NCI-H1417 (cell line): Measurements from ENCODE around the gene TMEM219.

Source experiments
- DNase-seq, 3 experiments: peaks; one replicate each; lab custom pipeline; 2025; lab: John Stamatoyannopoulos, UW

TMEM219 gene

DNA sequence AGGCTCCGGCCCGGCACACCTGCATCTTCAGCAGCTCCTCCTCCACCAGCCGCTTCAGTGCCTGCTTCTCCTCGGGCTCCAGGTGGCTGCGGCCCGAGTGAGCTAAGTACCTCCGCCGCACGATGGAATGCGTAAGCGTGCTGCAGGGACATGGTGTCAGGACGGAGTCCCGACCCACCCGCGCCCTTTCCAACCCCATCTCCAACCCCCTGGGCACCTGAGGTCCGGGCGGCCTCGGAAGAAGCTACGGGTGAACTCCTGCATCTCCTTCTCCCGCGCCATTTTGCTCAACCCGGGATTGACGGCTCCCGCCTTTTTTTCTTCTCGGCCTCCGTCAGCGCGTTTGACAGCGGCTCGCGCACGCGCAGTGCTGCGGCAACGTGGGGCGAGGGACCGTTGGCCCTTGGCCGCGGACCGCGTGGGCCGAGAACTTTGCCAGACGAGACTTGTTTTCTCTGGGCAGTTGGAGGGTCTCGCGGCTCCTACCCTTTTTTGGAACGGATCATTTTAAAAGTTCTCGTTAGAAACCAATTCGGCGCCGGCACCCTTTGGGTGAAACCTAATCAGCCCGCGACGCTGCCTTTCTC is 33.5 kb downstream of the TMEM219 start, which contains the start of gene HIRIP3:
Gene HIRIP3 (minus strand): TSS at position 294 of the 587 bp plus-strand sequence. CDS start 12 bp downstream, at position 282.
- peak; percentile 78 to 95 (median 91) for DNase-seq

DNA sequence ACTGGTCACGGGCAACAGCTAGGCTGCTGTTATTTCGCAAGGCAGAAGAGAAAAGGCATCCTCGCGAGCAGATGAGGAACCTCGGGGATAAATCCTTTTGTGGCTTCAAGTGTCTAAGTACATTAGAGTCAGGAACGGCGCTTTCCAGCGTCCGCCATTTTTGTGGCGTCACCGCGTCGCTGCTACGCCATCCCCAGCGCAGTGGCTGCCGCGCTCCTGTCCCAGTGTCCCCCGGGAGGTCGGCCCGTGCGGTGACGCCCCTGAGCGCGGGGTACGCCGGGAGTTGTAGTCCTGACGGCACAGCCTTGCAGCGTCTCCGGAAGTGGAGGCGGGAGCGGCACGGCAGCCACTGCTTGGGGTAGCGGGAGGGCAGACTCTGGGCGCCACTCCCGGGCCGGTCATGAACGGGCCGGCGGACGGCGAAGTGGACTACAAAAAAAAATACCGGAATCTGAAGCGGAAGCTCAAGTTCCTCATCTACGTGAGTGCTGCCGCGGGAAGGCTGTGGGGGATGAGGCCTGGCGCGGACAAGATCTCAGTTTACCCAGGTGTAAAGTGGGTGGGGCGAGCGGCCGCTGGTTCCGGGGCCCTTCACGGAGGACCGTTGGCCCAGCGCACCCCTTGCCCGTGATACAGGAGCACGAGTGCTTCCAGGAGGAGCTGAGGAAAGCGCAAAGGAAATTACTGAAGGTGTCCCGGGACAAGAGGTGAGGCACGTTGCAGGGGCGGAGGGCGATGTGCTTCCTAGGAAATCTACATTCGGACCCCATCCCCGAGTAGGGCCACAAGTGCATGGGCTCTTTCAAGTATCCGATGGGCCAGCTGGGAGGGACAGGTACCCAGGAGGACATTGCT is 34.3 kb downstream of the TMEM219 start, which contains the start of gene INO80E:
Gene INO80E (plus strand): TSS at position 331 of the 855 bp plus-strand sequence. CDS start 70 bp downstream, at position 401.
- DNase-seq, result peak; percentile 92 to 98 (median 95)

DNA sequence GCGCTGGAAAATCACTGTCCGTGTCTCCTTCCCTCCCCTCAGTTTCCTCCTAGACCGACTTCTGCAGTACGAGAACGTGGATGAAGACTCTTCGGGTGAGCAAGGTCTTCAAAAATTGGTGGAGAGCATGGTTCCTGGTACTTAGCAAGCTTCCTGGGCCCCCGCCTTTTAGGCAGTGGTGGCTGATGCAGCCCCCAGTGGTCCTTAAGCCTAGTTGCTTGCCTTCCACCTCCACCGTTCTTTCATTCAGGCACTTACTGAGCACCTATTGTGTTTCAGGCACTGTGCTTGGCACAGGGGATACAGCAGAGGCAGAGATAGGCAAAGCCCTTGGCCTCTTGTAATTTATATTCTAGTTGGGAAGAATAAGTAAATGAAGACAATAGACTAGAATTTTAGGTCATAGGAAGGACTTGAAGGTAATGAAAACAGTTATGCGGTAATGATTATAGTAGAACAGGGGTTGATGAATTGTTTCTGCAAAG is 34.9 kb downstream of the TMEM219 start:
- DNase-seq, result no peak

DNA sequence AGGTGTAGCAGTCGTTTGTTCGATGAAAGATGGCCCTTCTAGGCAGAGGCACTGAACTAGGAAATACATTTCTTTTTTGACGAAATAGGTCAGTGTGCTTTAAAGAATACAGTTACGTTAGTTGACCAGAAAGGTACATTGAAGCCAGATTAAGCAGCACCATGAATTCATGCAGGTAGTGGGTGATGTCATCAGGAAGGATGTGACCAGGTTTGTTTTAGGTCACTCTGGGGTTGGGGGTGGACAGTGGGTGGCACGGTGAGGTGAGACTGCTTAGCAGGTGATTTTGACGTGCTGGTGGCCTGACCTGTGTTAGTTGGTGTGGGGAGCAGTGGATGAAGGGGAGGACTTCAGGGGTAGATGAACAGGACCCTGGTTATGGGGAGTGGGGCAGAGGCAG is 37.7 kb downstream of the TMEM219 start:
- no peak for DNase-seq

DNA sequence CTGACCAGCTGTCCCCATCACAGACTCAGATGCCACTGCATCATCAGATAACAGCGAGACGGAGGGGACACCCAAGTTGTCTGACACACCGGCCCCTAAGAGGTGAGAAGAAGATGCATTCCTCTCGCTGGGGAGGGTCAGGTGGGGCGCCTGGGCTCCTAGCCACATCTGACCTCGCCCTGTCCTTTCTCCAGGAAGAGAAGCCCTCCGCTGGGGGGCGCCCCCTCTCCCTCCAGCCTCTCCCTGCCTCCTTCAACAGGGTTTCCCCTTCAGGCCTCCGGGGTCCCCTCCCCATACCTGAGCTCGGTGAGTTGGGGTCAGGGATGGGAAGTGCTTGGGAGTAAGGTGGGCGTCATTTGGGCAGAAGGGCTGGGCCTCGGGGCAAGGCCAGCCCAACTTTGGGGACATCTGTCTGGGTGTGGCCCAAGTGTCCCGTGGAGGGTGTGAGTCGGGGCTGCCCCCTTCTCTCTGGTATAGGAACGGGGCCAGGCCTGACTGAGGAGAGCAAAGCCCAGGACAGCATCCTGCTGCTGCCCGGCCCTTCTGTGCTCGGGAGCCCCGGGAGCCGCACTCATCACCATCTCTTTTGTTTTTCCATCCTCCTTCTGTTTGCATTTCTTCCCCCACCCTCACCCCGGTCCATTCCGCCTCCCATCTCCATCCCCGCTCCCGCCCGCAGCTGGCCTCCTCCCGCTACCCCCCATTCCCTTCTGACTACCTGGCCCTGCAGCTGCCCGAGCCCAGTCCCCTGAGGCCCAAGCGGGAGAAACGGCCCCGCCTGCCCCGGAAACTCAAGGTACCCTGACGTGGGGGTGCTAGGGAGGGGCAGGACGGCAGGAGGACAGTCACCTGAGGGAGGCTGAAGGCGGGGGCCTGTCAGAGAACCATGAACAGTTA is 39.1 kb downstream of the TMEM219 start:
- no peak for DNase-seq

DNA sequence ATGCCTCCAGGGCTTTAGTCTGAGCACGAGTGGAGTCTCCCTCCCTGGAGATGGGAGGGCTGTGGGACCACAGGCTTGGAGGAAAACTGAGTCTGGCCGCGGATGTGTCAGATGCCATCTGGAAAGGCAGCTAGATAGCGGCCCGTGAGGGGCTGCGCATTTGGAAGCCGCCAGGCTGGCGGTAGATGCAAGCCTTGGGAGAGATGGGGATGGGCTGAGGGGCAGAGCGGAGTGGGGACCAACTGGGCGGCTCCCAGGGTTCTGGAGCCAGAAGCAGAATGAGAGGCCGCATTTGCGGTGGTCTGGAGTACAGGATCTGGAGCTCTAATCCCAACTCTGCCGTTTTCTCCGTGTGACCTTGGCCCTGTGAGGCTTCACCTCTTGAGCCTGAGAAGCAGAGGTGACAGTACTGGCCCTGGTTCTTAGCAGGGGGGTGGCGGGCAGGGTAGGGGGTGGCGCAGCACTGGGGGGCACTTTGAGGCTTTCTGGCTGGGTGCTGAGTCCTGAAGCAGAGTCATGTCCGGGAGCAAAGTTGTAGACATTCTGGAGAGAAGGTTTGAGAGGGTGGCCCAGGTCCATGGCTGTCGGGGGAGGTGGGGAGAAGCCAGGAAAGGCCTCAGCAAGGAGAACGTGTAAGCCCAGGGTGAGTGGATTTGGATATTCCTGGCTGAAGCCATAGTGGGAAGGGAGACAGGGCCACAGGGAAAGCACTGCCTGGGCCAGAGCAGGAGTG is 40.9 kb downstream of the TMEM219 start:
- no peak for DNase-seq

DNA sequence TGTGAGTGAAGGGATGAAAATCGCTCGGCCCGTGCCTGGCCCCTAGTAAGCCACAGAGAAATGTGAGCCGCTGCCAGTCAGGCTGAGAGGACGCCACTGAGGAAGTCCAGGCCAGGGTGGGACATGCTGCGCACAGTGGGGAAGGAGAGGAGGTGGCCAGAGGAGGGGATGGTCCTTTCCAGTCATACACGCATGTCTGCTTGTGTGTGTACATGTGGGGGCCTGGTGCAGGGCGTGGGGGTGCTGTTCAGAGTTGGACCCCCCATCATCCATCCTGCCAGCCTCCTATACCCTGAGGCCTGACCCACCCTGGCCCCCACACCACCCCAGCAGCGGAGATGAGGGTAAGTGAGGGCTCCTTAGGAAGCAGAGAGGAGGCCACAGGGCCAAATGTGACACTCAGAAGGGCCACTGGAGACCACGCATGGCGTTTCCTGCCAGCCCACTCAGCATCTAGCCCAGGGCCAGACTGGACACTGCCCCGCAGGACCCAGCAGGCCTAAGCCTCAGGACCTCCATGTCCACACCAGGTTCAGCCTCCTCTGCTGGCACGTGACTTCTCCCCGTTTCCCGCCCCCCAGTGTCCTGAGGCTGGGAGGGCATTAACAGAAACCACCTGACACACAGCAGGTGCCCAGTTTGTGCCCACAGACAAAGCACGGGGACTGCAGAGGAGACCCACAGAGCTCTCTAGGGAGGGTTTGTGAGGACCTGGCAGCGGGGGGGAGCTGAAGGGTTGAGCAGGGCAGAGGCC is 42.0 kb downstream of the TMEM219 start:
- DNase-seq, result peak in 1 of 3 experiments; percentile 90

DNA sequence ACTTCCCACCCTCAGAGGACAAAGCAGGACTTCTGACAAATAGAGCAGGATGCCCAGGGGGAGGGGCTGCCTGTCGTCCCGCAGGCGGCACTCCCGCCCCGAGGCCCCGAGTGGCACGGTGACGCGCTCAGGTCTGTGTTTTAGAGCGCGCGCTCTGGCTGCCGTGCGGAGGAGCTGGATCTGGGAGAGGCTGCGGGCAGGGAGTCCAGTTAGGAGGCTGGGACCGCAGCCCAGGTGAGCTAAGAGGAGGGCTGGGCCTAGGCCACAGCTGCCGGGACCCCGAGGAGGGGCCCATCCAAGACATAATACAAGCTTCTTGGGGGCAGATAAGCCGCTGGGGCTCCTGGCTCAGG is 42.5 kb downstream of the TMEM219 start:
- DNase-seq, result peak in 2 of 3 experiments; percentile 48 to 84

DNA sequence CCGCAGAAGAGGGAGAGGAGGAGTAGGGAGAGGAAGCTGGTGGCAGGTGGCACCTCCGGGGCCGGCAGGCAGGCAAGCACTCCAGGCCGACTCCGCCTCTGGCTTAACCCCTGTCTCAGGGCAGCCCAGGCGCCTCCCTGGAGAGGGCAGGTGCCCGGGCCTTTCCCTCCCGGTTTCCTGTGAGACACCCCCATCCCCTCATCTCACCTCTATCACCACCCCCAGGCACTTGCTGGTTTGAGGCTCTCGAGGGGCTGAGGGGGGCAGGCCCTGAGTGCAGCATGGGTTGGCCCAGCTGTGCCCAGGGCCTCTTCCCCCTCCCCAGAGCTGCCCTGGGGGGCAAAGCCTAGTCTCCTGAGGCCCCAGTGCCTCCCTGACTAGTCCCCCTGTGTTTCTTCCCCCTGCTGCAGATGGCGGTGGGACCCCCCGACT is 42.9 kb downstream of the TMEM219 start:
- DNase-seq, result peak; percentile 48 to 88 (median 84)

DNA sequence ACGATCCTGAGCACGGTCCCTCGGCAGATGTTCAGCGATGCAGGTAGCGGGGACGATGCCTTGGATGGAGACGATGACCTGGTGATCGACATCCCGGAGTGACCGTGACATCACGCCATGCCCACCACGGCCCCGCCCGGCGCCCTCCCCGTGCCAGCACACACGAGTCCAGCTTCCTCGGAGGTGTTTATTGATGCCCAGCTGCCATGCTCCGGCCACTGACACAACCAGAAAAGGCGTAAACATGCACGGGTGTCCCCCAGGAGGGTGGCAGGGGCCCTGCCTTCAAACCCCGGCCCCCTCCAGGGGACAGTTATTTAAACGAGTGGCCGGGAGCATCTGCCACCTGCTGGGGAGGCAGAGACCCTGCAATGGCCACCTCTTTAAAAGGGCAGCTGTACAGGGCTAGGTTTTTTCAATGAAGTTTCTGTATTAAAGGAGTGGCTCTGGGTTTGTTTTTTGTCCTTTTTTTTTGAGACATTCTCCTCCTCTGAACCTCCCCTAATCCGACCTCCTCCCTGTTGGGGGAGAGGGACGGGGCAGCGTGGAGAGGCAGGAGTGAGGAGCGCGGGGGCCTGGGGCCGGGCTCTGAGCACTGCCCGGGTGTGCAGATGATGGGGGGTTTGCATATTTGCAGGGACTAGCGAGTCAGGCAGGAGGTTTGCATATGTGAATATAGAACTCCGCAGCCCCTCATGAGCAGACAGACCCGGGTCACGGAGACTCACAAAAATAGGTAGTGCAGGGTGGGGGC is 43.6 kb downstream of the TMEM219 start:
- peak; percentile 23 to 76 (median 50) for DNase-seq

DNA sequence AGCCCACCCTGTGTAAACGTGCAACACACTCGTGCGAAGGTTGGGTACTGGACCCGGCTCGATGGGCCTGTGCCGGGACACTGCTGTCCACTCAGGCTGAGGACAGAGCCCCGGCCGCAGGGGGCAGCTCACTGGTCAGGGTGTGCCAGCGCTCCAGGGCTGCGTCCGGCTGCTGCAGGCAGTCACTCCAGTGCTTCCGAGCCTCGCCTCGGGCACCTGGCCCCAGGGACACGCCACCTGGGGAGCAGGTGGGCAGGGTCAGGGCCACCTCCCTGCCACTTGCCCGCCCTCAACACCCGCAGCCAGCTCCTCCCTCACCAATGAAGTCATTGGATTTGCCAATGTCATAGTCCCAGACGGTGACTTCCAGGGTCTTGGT is 44.2 kb downstream of the TMEM219 start:
- DNase-seq, result no peak

DNA sequence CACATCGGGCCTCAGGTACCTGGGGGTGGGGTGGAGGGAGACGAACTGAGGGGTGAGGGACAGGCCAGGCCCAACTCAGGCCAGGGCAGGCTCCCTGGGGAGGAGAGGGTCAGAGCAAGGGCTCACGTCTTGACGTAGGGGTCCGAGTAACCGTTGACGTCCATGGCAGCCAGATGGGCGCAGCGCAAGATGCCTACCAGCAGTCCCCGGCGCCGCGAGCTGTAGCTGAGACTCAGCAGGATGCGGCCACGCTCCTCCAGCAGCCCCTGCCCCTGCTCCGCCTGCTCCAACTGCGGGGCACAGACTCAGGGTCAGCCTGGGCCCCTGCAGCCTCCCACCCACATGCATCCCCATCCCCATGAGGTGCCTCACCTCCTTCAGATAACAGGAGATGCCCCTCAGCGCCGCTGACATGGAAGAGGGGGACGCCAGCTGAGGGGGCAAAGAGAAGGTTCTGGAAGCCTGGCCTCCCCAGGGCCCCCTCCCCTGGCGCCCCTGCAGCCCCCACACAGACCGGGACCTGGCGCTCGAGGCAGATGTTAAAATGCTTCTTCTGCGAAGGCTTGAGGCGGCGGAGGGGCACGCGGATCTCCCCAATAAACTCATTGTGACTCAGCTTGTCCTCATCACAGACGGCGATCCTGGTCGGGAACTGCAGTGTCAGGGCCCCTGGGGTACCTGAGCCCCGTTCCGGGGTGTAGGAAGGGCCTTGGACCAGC is 44.9 kb downstream of the TMEM219 start:
- DNase-seq, result no peak

DNA sequence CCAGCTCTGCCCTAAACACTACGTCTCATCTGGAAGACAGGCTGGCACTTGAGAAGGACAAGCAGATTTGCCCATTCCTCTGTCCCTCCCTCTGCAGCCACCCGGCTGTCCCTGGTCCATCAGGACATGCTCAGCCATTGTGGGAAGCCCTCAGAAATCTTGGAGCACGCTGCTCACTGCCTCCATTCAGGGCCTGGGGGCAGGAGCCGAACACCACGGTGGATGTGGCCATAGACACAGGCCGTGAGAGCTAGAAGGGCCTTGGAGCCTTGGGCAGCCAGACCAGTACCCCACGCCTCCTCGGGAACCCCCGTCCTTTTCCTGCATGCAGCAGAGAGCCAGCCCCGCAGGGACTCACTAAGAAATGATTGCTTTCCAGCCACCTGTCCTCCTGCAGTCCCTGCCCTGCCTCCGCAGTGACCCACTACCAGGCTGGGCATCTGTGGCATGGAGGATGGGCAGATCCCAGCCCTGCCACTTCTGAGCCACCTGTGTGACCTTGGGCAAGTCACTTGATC is 45.6 kb downstream of the TMEM219 start:
- DNase-seq, result no peak

DNA sequence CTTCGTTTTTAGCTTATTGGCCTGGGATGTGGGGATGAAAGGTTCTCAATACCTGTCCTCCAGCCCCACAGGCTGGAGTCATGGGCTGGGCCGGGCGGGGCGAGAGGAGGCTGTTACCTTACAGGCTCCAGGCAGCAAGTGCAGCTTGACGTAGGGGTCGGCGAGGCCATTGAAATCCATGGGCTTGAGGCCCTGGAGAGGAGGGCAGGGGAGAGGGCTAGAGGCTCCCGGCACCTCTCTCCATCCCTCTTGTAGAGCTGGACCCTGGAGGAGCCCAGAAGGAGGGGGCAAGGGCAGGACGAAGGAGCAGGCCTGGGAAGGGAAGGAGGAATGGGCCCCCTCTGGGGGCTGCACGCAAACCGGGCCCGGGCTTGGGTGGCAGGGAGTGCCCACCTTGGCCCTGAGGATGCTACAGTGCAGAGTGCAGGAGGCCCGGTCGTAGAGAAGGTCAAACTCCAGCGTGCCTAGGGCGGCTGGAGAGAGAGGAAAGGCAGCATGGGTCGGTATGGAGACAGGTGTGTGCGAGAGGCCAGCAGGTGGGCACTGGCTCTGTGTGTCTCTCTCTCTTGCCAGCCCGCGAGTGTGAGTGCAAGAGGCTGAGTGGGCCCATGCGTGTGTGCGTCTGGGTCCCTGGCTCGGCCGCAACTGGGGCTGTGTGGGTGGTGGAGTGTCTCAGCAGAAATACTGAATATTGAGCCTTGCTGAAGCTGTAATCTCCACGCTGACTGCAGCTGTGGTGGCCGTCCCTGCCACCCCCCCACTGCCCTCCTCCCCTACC is 47.4 kb downstream of the TMEM219 start:
- DNase-seq, result peak in 1 of 3 experiments; percentile 16

DNA sequence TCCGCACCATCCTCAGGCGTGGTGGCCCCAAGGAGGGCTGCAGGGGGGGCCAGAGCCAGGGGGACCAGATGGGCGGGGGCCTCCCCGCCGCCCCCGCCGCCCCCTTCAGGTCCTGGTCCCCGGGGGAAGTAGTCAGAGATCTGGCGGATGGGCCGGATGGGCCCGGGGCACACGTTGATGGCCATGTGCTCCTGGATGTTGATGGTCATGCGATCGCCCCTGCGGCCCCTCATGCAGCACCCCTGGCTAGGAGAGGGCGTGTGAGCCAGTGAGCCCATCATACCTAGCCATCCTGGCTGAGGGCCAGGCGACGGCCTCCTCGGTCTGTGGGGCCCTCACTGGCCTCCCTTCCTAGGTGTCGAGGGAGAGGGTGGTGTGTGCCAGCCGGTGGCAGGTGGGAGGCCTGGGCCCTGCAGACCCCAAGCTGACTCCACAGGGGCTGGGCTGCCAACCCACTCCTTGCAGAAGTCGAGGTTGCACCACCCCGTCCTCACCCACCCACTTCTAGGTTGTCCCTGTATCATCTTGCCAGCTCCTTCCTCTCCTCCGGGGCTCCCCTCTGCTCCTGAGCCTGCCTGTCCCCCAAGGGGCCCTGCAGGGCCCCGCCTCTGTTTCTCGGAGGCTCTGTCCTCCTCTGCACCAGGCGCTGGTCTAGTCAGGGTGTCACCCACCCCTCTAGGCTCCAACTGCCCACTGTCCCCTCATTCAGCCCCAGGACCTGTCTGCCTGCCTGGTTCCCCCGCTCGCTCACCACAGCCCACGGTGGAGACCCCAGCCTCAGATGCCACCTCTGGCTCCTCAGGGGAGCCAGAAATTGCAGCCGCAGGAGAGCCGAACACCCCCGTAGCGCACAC is 48.3 kb downstream of the TMEM219 start:
- DNase-seq, result peak in 1 of 3 experiments; percentile 35

DNA sequence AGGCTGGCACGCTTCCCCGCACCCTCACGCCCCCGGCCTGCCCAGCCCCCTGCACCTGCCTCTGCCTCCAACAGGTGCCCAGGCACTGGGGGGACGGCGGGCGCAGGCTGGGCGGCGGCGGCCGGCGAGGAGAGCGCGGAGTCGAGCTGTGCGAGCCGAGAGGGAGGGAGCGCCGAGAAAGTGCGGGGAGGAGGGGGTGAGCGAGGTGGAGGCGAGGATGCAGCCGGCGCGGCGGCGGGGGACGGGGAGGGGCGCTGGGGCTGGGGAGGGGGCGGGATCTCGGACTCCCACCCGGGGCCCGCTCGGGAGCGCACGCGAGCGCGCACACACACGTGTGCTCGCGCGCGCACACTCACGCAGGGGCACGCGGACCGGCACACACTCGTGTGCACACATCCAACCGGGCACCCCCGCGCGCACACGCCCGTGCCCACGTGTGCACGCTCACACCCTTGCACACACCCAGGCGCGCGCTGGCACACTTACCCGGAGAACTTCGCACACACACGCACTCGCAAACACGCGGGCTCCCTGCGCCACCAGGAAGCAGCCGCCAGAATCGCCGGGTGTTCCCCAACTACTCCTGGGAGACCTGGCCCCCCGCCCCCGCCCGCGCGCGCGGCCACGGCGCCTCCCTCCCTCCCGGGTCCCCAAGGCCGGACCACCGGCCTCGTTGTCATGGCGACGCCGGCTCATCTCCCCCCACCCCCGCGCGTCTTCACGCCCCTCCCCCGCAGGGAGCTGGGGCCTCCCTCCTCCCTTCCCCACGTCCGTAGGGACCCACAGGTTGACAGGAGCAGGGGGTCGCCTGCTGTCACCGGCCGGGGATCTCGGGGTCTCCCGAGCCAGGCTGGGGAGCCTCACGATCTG is 49.2 kb downstream of the TMEM219 start, which contains the start of gene DOC2A:
Gene DOC2A (minus strand): TSS at position 184 of the 870 bp plus-strand sequence. CDS start 805 bp downstream, outside the sequence.
- DNase-seq, result peak; percentile 14 to 74 (median 64)
